Measurements from ENCODE around the gene C2orf80. TPM values are rescaled to one million over a fixed set of nuclear protein-coding genes. Genes with fewer than 3 reads are reported as not detected.
A peak's percentile ranks its signal among the peaks of the same experiment; 100 is the strongest.
"Not testable (repeated sequence)": the region's sequence is repeated elsewhere in the genome, so short reads cannot be mapped to it uniquely, and the experiment has no call there.

C2orf80 gene
- not detected in 2 replicates for total RNA-seq

DNA sequence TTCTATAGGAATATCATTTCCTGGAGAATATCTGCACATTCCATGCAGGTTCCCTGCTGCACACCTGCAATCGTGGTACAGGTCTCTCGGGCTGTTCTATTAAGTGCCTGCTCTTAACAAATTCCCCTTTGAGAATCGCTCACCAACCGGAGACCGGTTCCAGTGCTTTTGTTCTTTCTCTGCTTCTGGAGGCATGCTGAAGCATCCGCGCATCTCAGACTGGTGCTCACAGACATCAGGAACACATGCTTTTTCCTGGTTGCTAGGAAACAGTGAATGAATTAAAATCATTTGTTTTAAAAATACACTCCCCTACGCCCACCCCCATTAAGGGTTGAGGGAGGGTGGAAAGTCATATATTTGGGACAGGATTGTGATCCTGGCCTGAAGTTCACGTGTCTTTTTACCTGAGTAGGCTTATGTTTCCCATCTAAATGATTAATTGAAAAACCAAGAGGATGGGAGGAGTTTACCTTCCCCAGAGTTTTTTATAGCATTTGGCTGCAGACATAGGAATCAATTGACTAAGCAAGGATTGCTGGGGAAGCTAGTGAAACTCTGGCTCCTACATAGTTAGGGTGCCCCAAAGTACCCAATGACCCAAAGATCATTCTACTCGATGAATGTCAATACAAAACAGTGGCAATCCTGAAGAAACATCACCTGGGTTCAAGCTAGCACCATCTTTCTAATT, at the start of gene C2orf80:
C2orf80 (minus strand) TSS at position 221 of the 694 bp plus-strand sequence. CDS start 3,044 bp downstream, outside the sequence.
- no peak for DNase-seq (ENCODE audit: low read depth)

DNA sequence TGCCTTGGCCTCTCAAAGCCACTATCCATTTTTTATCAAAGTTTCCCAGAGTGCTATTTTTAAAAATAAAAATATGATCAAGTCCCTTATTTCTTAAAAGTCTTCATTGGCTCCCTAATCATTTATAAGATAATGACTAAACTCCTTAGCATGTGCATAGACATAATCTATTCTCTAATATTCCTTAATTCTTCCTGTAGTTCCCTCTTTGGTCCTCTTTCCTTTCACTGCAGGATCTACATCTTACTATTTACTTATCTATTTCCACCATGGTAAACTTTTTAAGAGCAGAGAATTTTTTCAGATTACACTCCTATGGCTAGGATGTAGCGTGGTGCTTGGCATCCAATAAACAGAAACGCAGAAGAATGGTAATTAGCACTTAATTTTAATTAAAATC, 46.0 kb upstream of the C2orf80 start:
- no peak for DNase-seq (ENCODE audit: low read depth)

DNA sequence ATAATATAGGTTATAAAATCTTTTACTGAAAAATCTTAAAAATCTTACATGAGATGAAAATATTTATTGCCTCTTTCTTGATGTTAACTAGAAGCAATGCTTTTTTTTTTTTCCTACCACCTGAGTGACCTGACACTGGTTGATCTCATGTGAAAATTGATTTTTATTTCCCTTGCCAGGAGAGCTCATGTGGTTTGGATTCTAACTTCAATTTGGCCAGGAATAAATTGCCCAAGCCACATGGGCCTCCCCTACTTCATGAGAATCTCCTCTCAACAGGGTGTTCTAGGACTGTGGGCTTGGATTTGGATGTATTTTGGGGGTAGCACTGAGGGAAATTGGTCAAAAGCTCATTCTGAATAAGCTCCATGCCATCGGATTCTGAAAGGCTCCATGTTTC, 45.0 kb upstream of the C2orf80 start:
- no peak for DNase-seq (ENCODE audit: low read depth)

DNA sequence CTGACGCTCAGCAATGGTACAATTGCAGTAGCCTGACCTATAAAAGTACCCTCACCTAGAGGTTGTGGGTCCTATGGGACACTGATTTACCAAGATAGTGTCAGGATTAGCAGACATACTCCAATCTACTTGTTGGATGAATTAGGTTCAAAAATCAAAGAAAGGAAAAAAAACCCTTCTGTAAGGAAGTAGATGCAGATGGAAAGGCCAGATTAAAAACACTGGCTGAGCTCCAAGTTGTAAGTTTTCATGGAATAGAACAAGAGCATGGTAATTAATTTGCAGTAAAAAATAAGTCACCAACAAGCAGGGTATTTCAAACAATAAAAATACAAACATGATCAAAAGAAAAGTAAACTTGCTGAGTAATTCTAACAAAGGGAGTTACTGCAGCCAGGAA, 38.6 kb upstream of the C2orf80 start:
- DNase-seq (ENCODE audit: low read depth) = no peak

DNA sequence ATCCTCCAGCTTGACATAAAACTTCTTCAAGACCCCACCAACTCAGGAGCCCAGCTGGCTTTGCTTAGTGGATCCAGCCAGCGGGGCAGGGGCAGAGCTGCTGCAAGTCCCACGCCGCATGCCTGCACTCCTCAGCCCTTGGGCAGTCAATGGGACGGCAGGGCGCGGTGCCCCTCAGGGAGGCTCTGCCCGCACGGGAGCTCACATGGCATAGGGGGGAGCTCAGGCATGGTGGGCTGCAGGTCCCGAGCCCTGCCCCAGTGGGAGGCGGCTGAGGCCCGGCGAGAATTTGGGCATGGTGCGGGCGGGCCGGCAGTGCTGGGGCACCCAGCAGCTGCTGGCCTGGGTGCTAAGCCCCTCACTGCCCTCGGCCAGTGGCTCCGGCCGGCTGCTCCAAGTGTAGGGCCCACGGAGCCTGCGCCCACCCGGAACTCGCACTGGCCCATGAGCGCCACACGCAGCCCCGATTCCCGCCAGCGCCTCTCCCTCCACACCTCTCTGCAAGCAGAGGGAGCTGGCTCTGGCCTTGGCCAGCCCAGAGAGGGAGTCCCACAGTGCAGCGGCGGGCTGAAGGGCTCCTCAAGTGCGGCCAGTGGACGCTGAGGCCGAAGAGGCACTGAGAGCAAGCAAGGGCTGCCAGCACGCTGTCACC, 37.9 kb upstream of the C2orf80 start:
- DNase-seq (ENCODE audit: low read depth) = no peak

DNA sequence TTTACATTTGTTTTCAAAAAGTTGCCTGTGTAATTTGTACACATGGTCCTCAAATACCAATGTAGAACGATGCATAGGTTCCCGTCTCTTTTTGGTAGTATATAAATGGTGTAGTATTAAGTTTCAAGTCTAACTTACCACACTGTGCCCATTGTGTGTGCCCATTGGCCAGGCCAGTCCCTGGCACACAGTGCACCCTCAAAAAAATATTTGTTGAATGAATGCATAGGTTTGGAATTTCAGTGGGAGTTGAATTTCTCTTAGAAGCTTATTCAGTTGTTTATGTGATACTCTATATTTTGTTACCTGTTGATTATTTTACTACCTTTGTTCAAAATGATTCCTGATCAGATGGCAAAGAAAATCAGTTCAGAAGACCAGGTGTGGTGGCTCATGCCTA, 35.0 kb upstream of the C2orf80 start:
- peak; percentile 21 for DNase-seq (ENCODE audit: low read depth)

DNA sequence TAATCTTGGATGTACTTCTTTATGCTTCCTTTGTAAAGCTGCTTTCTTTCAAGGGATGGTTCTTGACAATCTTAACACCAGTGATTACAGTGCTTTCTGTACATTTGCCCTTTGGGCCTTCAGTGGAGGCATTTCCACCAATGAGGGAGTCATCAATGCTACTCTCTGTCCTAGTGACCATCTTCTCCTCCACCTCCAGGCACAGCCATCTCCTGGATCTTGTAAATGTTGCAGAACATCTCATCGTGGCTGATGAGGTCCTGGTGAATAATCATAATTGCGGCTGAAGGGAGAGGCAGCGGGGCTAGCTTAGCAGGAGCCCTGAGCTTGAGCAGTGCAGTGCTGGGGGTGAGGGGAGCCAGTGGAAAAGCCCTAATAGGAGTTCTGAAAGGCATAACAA, 32.5 kb upstream of the C2orf80 start:
- peak; percentile 32 for DNase-seq (ENCODE audit: low read depth)

DNA sequence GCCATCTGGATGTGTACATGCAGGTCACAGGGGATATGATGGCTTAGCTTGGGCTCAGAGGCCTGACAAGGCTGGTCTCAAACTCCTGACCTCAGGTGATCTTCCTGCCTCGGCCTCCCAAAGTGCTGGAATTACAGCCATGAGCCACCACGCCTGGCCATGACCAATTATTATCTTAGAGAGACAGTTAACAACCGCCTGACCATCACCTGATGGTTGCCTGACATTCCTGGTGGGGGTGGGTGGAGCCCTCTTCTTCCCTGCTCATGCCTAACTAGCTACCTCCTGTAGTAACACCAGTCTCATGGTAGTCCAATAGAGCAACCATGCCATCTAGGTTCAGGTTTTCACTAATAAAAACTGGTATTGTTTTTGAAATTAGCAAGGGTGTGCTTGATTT, 32.0 kb upstream of the C2orf80 start:
- not testable (repeated sequence) for DNase-seq (ENCODE audit: low read depth)

DNA sequence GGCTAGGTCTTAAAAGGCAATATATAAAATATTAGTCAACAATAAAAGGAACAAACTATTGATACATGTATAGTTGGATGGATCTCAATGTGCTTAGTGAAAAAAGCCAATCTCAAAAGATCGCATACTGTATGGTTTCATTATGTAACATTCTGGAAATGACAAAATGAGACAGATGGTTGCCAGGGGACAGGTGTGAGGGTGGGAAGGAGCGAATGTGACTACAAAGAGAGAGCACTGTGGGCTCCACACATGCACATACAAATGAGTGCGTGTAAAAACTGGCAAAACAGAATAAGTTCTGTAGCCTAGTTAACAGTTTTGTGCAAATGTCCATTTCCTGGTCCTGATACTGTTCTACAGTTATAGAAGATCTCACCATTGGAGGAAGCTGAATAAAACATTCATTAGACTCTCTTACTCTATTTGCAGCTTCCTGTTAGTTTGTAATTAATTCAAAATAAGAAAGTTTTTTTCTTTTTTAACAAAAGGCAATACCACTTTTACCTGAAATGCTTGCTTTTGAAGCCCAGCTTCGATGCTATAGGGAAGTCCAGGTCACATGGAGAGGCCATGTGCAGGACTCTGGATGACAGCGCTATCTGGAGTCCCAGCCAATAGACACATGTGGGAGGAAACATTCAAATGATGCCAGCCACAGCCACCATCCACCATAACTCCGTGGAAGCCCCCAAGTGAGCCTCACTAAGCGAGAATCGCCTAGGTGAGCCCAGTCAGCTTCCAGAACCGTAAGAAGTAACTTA, 21.0 kb upstream of the C2orf80 start:
- DNase-seq (ENCODE audit: low read depth) = no peak

DNA sequence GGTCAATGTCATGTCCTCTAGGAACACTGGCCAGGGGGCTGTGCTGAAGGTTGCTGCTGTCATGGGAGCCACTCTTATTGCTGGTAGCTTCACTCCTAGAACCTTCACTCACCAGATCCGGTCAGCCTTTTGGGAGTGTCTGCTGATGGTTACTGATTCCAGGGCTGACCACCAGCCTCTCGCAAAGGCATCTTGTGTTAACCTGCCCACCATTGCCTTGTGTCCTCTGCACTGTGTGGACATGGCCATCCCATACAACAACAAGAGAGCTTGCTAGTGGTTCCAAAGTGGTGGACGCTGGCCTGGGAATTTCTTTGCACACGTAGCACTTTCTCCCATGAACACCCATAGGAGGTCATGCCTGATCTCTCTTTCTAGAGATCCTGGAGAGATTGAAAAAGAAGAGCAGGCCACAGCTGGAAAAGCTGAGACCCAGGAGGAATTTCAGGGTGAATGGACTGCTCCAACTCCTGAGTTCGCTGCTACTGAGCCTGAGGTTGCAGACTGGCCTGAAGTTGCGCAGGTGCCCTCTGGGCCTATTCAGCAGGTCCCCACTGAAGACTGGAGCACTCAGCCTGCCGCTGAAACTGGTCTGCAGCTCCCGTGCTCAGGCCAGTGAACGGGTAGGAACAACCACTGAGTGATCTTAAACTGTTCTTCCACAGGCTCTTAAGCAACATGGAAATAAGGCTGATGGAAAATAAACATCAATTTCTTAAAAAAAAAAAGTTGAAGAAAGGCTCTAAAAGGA, 18.7 kb upstream of the C2orf80 start:
- DNase-seq (ENCODE audit: low read depth) = no peak

DNA sequence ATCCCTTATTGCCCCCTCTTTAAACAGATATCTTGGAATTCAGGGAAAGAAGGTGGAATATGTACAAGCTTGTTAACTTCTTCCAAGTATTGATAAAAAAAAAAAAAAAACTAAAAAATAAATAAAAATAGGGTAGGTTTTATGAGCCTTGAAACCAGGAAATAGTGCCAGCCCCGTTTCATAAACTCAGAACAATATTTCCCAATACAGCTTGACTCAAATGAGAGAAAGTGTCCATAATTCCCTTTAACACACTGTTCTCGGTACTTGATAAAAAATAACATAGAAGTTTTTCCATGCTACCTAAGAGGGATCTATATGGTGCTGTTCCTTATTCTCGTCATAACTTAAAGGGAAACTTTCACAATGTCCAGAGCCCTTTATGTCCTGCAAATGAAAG, 17.9 kb upstream of the C2orf80 start:
- no peak for DNase-seq (ENCODE audit: low read depth)

DNA sequence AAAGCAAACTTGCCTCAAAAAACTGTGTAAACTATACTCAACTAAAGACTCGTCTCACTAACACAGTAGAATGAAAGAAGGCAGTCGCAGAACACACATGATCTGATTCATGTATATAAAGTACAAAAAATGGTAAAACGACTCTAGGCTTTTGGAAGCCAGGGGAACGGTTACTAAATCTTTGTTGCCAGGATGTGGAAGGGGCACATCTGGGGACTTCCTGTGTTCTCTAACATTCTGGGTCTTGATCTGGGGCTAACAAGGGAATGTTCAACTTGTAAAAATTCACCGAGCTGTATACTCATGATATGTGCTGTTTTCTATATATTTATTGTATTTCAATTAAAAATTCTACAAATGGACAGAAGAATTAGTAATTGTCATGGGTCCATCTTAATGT, 14.3 kb upstream of the C2orf80 start:
- DNase-seq (ENCODE audit: low read depth) = no peak

DNA sequence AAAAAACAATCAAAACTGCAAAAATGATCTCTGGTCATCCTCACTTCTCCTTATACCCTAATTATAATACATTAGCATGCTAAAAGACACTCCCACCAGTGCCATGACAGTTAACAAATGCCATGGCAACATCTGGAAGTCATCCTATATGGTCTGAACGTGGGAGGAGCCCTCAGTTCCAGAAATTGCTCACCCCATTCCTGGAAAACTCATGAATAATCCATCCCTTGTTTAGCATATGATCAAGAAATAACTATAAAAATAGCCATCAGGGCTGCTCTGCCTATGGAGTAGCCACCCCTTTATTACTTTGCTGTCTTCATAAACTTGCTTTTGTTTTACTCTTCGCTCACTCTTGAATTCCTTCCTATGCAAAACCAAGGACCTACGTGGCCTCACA, 5.7 kb upstream of the C2orf80 start:
- DNase-seq (ENCODE audit: low read depth) = no peak

DNA sequence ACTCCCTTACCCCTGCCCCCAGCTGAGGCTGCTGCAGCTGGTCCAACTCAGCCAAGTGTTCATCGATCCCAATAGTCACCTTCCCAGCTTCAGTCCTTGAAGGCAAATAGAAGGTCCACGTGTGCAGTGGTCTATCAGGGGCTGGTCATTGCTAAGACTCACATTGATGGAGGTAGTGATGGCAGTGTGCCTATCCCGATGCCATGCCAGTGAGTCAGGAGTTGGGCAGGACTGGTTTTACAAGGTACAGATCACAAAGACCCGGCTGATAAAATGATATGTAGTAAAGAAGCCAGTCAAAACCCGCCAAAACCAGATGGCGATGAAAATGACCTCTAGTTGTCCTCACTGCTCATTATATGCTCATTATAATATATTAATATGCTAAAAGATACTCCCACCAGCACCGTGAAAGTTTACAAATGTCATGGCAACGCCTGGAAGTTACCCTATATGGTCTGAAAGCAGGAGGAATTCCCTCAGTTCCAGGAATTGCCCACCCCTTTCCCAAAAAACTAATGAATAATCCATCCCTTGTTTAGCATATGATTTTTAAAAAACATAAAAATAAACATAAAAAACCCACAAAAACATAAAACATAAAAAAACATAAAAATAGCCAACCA, 2.9 kb upstream of the C2orf80 start:
- DNase-seq (ENCODE audit: low read depth) = no peak

DNA sequence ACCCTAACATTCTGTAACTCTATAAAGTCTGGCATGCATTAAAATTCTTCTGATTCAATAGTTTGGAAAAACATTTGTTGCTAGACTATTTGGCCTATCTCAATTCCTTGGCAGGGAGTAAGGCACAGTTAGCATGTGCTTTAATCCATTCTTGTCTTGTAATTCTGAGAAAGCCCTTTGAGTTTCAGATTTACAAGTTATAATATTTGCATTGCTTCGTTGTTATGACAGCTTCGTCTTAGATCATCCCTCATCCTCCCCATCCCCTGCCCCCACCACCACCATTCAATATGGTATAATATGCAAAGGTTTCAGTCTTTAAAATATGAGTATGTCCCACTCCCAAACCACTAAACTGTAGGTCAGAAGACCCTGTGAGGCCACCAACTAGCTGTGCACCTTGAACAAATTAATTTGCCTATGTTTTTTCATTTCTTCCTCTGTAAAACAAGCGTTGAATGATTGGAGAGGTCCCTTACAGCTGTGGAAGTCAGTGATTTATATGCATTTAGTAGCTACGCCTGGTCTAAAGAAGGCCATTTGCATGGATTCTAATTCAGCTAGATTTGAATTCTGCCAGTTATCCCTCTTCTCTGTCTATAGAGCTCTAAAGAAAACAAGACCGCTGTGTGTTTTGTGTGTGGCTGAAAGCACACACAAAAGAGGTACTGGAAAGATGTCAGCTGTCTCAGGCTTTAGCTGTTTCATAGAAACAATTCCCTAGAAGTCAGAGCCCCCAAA, 591 bp downstream of the C2orf80 start:
- DNase-seq (ENCODE audit: low read depth) = no peak

DNA sequence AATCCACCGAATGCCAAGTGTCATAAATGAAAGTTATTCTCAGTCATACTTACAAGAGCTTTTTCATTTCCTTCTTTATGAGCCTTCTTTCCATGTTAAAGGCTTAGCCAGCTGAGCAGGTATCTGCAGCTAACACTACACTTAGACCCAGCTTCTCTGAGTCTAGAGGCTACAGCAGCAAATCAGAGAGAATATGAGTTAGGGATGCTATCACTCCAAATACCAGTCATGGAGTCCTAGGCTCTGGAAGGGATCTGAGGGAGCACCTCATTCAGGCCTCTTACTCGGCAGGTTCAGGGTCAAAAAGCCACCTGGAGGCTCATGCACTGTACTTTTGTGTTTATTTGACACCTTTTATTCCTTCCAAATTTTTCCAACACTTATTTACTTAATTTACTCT, 2.9 kb downstream of the C2orf80 start:
- no peak for DNase-seq (ENCODE audit: low read depth)

DNA sequence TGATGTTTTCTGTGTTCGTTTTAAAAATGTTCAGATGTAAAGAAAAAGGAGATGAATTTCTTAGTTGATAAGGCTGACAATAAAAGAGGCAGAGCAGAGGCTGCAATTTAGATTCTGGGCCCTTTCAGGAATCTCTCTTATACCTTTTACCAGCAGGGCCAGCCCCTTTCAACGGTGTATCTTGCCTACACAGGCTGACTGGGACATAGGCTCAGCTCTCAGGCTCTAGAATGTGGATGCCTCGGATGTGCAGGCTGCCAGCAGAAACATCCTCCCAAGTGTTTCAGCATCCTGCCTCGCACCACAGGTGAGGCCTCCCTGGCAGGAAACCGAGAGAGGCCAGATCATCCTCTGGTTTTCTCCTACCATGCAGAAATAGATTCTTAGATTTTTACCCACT, 3.4 kb downstream of the C2orf80 start:
- no peak for DNase-seq (ENCODE audit: low read depth)

DNA sequence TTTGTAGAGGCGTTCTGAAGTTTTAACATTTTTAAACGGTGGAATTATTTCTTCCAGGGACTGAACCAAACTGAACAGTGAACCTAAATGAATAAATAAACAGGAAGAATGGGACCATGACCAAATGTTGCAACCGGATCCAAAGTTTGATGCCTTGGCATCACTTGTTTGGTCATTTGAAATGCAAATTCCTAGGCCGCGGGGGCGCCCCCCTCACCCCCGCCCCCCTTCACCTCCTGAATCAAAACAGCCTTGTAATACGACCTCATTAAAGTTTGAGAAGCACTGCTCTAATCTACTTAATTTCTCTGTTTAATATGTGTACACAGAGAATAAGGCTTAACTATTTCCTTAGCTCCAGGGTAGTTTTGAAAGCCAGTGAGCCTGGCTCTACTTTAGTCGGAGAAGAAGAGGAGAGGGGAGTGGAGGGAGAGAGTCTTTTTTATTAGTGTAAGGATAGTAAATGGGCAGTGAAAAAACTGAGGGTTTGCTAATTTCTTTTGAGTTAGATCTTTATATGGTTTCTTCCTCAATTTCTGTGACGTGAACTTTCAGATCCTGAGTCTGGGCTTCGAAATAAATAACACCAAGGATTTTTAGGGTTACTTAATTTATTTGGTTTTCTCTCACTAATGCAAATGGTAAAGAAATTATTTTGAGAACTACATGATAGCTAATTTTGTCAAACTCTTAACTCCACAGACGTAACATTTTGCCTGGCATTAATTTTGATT, 5.7 kb downstream of the C2orf80 start:
- peak; percentile 37 for DNase-seq (ENCODE audit: low read depth)

DNA sequence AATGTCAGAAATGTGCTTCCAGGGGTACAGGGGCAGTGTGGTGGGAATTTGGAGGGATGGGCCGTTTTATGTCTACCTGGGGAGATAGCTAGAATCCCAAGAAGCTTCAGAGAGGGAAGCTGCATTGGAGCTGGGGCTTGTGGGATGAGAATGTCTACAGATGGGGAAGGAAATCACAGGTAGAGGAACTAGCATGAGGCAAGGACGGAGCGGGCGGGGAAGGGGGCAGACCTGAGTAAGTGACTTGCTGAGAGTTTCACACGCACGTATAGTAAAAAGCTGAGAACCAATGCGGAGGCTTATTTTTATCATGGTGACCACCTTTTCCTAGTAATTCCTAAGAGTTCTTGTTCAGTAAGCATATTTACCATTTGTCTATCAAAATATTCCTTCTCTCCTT, 6.3 kb downstream of the C2orf80 start:
- no peak for DNase-seq (ENCODE audit: low read depth)

DNA sequence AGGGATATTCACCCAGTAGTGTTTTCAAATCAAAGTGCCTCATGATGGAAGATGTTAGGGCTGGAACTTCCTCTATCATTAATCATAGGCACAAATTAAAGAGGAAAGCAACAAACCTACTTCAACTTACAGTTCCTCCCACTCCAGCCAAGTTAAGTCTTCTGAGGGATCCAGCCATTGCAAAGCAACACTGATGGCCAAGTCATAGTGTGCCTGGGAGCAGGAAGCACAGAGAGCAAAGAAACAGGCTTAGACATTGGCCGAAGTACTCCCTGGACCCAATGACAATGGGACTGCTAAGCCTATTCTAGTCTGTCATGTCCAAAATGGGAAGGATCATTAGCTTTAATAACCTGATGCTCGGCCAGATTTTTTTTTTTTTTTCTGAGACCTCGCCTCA, 7.0 kb downstream of the C2orf80 start:
- DNase-seq (ENCODE audit: low read depth) = no peak
